LHCN-M2 (cell line): ENCODE data around the gene GLIPR2. TPM values are rescaled to one million over a fixed set of nuclear protein-coding genes. Genes with fewer than 3 reads are reported as not detected.
"Not testable (repeated sequence)": the region's sequence is repeated elsewhere in the genome, so short reads cannot be mapped to it uniquely, and the experiment has no call there.

Experiments
- DNase-seq: peaks from one replicate; pipeline ENCODE4 v3.0.0-alpha.2; 2012; ENCODE audit warnings: low read depth
- total RNA-seq: library from RNA; depleted of rRNA; stranded (reverse); fragments of >200 nt; gene quantifications from 2 replicates; pipeline ENCODE4 v1.2.3, GENCODE V29; 2014

GLIPR2 gene
- total RNA-seq, 1 experiment from 2014 or later, result 29.6 TPM

DNA sequence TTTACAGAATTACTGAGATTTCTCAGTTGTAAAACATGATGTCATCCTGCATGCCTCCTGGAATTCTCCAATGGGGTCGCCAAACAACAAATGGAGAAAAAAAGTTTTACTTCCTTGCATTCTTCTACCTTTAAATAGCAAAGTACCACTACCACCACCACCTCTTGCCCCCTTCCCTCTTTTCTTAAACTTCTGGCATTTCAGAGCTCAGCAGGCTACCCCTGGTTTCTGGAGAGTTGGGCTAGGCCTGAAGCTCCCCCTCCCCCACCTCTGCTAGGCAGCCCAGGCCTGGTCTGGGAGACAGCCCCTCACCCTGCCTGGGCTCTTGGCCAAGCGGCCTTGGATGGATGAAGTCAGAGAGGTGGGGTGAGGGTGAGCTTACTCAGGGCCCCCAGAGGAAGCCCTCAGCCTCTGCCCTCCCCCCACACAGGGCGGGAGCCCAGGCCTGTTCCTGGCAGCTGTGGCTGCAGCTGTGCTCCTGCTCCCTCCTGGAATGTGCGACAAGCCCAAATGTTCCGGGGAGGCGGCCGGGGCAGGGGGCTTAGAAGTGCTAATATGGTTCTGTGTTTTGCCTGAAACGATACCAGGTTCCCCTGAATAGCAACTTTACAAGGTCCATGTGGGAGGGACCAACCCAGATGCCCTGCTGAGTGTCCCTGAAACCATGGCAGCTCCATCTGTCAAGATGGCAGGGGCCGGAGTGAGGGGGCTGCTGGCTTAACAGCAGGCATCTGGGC lies 26.7 kb downstream of the GLIPR2 start:
- peak; percentile 92 for DNase-seq

DNA sequence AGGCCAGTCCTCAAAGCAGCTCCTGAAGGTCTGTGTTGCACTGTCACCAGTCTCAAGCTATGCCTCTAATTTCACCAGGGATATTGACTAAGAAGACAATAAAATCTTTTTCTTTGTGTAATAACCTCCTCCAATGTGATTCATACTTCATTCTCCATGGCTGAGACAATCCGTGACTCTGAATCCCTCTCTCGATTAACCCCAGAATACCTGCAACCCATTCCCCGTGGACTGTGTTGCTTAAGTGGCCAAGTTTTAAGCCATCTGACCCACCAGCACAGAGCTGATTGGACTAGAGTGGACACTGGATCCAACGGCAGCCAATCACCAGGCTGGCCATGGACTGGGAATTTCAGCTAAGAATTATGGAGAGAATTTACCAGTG lies 27.2 kb downstream of the GLIPR2 start:
- DNase-seq, result peak; percentile 78

DNA sequence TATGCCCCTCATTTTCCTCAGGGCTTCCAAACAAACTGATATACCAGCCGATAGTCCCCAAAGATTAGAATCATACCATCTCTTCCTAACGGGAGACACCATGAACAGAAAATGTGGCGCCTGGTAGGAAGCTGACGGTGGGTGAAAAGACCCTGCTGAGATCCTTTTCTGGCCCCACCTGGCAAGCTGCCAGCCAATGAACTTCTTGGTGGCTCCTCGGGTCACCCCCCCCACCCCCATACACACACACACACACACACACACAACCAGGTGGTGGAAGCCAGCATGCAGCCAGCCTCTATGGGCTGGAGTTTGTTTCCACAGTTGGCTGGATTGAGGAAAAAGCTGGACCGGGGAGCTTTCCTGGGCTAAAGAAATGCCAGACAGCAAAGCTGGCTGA lies 27.8 kb downstream of the GLIPR2 start:
- DNase-seq, result no peak

DNA sequence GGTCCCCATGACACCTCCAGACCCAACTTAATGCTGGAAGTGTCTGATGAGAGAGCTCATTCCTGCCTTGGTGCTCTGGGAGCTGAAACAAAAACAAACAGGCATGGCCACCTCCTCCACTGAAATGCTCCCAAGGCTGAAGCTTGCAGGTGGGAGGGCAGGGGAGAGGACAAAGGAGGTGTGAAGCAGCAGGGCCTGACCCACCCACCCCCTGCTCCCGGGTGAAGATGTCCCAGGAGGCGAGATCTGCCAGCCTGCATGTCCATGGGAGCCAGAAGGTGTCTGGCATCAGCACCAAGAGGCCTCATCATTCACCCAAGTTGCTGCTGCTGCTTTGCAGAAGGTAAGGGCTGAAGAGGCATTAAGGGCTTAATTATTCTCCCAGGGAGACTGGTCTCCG lies 28.5 kb downstream of the GLIPR2 start:
- no peak for DNase-seq

DNA sequence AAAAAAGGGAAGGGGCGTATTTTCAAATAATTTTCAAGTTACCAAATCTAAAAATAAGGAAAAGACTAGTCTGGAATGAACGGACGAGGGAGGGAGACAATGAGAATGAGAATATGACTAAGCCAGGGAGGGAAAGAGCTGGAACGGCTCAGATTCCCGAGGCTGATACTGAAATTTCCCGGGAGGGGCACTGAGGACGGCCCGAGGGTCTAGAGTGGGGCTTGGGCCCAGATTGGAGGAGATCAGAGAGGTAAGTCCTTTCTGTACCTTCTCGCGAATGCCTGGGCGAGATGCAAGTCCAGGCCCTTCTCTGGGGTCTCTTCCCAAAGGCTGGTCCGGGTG lies 29.3 kb downstream of the GLIPR2 start:
- DNase-seq, result peak; percentile 49

DNA sequence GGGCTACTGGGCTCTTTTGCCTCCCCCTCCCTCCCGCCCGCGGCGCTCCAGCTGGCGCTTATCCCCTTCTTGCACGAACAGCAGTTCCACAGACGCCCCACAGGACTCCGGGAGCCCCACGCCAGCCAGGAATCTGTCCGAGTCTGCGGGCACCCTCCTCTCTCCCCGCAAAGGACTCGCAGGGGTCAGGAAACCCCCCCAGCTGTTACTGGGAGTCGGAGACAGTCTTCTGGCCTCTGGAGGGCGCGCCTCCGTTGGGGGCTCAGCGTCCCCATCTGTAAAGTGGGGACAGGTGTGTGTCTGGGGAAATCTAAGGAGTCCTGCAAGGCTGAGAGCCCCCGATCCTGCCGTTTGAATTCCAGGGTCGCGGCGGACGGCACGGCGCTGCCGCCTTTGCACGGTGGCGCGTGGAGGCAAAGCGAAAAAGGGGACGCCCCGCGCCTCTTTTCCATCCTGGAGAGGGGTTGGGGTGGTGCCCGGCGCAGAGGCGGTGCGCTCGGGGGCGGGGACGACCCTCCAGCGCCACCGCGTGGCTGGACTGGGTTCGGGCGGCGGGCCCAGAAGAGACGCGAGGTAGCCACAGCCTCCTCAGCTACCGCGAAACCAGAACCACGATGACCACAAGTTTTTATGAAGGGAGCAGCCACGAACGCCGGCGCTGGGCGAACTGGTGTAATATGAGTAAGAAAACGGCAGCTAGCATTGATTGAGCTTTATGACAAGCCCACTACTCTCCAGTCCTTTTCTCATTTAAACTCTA lies 29.8 kb downstream of the GLIPR2 start:
- peak; percentile 77 for DNase-seq

DNA sequence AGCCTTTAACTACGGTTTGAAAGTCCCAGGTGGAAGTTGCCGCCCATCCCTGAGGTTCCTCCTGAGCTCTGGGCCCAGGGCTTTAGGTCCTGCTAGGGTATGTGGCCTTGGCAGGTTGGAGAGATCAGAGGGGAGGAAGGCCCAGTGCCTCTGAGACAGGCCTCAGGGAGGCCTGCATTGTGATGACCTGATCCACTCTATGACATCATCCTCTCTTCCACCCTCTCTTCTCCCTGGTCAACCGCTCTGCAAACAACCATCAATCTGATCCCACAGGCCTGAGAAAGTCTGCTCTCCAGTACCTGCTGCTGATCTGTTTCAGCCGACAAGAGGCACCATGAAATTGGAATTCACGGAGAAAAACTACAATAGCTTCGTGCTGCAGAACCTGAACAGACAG lies 32.6 kb downstream of the GLIPR2 start, which contains the start of gene CCIN:
Gene CCIN, plus strand, starts transcription at position 223 of the 400 bp plus-strand sequence. Its CDS starts 115 bp downstream, at position 338.
- no peak for DNase-seq

DNA sequence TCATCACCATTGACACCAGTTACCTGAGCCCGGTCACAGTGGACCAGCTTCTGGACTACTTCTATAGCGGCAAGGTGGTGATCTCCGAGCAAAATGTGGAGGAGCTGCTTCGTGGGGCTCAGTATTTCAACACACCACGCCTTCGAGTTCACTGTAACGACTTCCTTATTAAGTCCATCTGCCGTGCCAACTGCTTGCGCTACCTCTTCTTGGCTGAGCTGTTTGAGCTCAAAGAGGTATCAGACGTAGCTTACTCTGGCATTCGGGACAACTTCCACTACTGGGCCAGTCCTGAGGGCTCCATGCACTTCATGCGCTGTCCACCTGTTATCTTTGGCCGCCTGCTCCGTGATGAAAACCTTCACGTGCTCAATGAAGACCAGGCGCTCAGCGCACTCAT lies 33.2 kb downstream of the GLIPR2 start:
- no peak for DNase-seq

DNA sequence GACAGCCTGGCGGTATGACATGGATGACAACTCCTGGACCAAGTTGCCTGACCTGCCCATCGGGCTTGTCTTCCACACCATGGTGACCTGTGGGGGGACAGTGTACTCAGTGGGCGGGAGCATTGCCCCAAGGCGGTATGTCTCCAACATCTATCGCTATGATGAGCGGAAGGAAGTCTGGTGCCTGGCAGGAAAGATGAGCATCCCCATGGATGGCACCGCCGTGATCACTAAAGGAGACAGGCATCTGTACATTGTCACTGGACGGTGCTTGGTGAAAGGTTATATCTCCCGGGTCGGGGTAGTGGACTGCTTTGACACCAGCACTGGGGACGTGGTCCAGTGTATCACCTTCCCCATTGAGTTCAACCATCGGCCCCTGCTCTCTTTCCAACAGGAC lies 34.0 kb downstream of the GLIPR2 start:
- no peak for DNase-seq

DNA sequence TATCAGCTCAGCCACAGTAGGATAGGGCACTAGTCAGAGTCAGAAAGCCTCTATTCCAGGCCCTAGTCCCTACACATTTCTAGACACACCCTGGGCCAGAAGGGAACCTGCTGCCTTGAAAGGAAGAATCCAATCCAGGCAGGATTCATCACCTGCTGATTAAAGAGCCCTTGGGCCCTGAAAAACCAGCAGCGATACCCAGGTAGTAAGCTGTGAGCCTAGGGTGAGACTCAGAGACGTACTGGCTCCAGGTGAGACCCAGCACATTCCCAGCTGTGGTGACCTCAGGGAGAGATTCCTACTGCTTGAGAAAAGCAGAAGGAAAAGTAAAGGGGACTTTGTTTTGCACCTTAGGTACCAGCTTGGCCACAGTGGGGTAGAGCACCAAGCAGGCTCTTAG lies 37.3 kb downstream of the GLIPR2 start:
- no peak for DNase-seq

DNA sequence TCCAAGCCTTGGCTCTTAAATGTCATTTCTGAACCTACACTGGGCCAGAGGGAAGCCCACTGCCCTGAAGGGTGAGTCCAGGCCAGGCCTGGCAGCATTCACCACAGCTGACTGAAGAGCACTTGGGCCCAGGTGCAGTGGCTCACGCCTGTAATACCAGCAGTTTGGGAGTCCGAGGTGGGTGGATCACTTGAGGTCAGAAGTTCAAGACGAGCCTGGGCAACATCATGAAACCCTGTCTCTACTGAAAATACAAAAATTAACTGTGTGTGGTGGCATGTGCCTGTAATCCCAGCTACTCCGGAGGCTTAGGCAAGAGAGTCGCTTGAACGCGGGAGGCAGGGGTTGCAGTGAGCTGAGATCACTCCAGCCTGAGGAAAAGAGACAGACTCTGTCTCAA lies 37.7 kb downstream of the GLIPR2 start:
- no peak for DNase-seq

DNA sequence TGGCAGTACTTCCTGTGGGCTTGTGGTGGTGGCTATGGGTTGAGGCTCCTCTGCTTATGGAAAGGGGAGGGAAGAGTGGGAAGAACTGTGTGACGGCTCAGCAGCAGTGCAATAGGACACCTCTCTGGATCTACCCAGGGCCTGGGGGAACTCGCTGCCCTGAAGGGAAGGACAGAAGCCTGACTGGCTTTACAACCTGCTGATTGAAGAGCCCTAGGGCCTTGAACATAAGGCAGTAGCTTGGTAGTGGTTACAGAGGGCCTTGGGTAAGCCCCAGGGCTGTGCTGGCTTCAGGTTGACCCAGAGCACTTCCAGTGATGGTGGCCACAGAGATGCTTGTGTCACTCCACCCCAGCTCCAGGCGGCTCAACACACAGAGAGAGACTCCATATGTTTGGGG lies 38.2 kb downstream of the GLIPR2 start:
- DNase-seq, result no peak

DNA sequence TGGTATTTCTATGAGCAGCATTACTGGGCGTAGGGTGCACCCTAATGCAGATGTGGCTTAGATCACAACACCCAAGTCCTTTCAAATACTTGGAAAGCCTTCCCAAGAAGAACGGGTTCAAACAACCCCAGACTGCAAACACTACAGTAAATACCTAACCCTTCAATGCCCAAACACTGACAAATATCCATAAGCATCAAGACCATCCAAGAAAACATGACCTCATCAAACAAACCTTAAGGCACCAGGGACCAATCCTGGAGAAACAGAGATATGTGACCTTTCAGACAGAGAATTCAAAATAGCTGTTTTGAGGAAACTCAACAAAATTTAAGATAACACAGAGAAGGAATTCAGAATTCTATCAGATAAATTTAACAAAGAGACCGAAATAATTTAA lies 38.7 kb downstream of the GLIPR2 start:
- not testable (repeated sequence) for DNase-seq

DNA sequence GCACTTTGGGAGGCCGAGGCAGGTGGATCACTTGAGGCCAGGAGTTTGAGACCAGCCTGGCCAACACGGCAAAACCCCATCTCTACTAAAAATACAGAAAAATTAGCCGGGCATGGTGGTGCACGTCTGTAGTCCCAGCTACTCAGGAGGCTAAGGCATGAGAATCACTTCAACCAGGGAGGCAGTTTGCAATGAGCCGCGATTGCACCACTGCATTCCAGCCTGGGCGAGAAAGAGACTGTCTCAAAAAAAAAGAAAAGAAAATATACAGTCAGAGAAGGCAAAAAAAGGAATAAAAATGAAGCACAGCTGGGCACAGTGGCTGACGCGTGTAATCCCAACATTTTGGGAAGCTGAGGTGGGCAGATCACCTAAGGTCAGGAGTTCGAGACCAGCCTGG lies 40.0 kb downstream of the GLIPR2 start:
- DNase-seq, result not testable (repeated sequence)

DNA sequence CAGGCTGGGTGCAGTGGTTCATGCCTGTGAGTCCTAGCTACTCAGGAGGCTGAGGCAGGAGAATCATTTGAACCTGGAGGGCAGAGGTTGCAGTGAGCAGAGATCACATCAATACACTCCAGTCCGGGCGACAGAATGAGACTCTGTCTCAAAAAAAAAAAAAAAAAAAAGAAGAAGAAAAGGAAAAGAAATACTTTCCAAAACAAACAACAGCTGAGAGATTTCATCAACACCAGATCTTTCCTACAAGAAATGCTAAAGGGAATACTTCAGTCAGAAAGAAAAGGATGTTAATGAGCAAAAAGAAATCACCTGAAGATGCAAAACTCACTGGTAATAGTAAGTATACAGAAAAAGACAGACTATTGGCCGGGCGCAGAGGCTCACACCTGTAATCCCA lies 41.0 kb downstream of the GLIPR2 start:
- DNase-seq, result peak; percentile 25

DNA sequence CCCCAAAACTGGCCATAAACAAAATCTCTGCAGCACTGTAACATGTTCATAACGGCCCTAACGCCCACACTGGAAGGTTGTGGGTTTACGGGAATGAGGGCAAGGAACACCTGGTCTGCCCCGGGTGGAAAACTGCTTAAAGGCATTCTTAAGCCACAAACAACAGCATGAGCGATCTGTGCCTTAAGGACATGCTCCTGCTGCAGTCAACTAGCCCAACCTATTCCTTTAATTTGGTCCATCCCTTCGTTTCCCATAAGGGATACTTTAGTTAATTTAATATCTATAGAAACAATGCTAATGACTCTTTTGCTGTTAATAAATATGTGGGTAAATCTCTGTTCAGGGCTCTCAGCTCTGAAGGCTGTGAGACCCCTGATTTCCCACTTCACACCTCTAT lies 43.7 kb downstream of the GLIPR2 start:
- DNase-seq, result not testable (repeated sequence)

DNA sequence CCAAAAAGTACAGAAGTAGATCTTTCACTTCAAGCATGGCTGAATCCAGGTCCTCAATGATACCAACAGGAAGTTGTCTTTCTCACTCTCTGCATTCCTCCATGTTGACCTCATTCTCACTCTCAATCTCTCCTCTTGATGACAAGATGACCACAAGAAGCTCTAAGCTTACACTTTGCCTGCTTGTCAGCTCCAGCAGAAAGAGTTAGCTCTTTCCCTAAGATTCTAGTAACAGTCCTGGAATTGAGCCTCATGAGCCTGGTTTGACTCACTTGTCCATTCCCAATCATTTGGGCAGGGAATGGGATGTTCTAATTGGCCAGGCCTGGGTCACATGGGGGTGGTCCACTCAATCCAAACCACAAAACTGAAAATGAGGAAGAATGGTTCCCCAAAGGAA lies 50.9 kb downstream of the GLIPR2 start:
- peak; percentile 93 for DNase-seq

DNA sequence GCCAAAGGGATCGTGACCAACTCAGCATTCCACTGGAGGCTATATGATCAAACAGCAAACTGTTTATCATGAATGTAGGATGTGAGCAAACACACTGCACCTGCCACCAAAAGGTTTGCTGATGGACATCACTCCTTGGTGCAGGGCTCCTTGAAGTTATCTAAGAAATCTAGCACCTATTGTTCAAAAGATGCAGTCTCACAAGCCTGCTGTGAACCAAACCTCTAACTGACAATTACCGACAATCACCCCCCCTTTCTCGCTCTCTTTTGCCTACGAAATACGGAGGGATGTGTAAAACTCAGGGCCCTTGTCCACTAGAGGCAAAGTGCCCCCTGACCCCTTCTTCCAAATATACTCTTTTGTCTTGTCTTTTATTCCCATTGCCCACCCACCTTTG lies 51.7 kb downstream of the GLIPR2 start:
- no peak for DNase-seq

DNA sequence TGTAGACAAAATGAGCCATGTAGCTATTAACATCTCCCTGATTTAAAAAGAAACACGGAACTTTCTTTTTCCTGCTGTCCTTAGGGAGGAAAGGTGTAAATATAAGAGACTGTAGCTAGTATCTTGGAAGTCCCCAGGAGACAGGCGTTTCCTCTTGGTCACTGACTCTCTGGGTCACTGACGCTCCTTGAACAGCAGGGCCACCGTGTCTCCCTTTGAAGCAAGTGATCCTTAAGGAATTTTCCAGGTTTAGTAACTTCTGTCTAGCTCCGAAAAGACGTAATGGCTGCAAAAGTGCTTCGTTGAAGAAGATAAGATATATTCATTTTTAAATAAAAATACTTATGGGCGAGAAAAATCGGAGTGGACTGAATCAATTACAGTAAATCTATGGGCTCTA lies 53.4 kb downstream of the GLIPR2 start:
- no peak for DNase-seq

DNA sequence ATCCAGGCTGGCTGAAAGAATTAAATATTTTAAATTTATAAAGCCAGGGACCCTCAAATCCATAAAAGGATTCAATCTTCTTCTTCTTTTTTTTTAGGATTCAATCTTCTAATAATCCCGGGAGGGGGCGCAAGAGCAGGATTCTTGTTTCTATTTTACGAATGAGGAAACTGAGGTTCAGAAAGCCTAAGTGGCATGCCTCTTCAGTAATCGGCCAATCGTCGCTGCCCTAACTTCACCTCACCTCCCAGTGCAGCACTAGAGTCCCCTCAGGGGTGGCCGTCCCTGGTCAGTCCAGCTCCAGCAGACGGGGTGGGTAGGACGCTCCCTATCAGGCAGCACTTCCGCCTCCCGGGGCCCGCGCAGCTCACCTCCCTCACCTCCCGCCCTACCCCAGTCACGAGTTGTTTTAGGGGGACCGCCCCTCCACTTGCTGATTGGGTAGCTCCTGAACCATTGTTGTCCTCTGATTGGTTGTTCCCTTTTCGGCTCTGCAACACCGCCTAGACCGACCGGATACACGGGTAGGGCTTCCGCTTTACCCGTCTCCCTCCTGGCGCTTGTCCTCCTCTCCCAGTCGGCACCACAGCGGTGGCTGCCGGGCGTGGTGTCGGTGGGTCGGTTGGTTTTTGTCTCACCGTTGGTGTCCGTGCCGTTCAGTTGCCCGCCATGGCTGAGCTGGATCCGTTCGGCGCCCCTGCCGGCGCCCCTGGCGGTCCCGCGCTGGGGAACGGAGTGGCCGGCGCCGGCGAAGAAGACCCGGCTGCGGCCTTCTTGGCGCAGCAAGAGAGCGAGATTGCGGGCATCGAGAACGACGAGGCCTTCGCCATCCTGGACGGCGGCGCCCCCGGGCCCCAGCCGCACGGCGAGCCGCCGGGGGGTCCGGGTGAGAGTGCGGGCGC lies 54.1 kb downstream of the GLIPR2 start, which contains the start of gene CLTA:
Gene CLTA, plus strand, starts transcription at position 534 of the 902 bp plus-strand sequence. Its CDS starts 136 bp downstream, at position 670.
- peak; percentile 99 for DNase-seq

DNA sequence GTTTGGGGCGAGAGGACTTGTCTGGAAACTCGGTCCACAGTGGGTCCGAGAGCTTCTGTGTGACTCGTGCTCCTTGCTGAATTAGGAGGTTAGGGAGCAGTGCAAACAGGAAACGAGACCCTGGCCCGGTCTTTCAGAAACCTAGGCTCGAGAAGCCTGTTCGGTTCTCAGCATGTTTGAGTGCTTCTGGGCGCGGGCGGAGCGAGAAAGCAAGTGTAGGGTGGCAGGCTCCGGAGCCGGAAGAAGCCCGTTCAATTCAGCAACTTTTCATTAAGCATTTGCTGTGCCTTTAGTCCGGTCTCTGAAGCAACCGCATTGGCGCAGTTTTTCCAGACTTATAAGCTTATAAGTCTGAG lies 54.7 kb downstream of the GLIPR2 start:
- peak; percentile 10 for DNase-seq

DNA sequence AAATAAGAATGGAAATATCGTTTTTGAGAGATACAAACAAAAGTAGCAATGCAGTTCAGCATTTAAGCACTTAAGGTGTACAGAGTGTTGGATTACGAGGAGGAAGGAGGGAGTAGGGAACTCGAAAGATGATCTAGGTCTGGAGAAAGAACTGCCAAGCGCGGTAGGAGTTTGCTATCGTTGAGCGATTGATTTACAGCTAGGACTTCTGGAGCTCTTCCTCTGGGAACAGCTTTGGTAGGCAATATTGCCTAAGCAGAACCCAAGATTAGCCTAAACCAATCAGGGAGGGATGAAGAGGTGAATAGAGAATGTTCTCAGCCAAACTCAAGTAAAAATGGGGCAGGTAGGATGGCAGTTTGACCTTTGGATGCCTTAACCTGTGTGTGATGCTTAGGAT lies 55.2 kb downstream of the GLIPR2 start:
- no peak for DNase-seq
